Neural progenitor cell (in vitro differentiated cells): Measurements from ENCODE around the gene PTPRN2. TPM values are rescaled to one million over a fixed set of nuclear protein-coding genes. Genes with fewer than 3 reads are reported as not detected.

Experiments
- DNase-seq: peaks from one replicate; pipeline ENCODE4 v3.0.0-alpha.2; 2016; ENCODE audit warnings: low spot score
- H2AFZ ChIP-seq: fragments of 200-600 bp; sonication (generic); replicated peaks from 2 replicates; pipeline ENCODE4 v1.6.1; 2016; ENCODE audit warnings: antibody characterized with exemption
- H3F3A ChIP-seq: fragments of 200-600 bp; sonication (generic); 2 replicates; pipeline ENCODE4 v1.6.1; 2016; ENCODE audit warnings: antibody characterized with exemption, low read depth
- H3K27ac ChIP-seq: fragments of 200-600 bp; sonication (generic); 2 replicates; pipeline ENCODE4 v1.5.1; 2016; ENCODE audit warnings: mild to moderate bottlenecking
- H3K27me3 ChIP-seq: fragments of 200-600 bp; sonication (generic); 2 replicates; pipeline ENCODE4 v1.6.1; 2016; ENCODE audit warnings: mild to moderate bottlenecking, moderate library complexity
- H3K36me3 ChIP-seq: fragments of 200-600 bp; sonication (generic); 2 replicates; pipeline ENCODE4 v1.5.1; 2016
- H3K4me1 ChIP-seq: fragments of 200-600 bp; sonication (generic); 2 replicates; pipeline ENCODE4 v1.6.1; 2016; ENCODE audit warnings: mixed run types
- H3K4me2 ChIP-seq: fragments of 200-600 bp; sonication (generic); 2 replicates; pipeline ENCODE4 v1.6.1; 2016
- H3K4me3 ChIP-seq: fragments of 200-600 bp; sonication (generic); 2 replicates; pipeline ENCODE4 v1.5.1; 2016
- H3K79me2 ChIP-seq: fragments of 200-600 bp; sonication (generic); 2 replicates; pipeline ENCODE4 v1.6.1; 2016; ENCODE audit warnings: low read depth
- H3K9ac ChIP-seq: fragments of 200-600 bp; sonication (generic); 2 replicates; pipeline ENCODE4 v1.6.1; 2016
- H3K9me3 ChIP-seq: fragments of 200-600 bp; sonication (generic); 2 replicates; pipeline ENCODE4 v1.5.1; 2016; ENCODE audit warnings: low read depth
- H4K20me1 ChIP-seq: fragments of 200-600 bp; sonication (generic); 2 replicates; pipeline ENCODE4 v1.6.1; 2016; ENCODE audit warnings: low read depth
- H3K27ac Mint-ChIP-seq: 3 replicates; pipeline ENCODE4 v1.8.0; 2021; ENCODE audit warnings: mixed read lengths
- H3K27me3 Mint-ChIP-seq: 2 replicates; pipeline ENCODE4 v1.8.0; 2022; ENCODE audit warnings: low read depth, mild to moderate bottlenecking, inconsistent platforms, moderate library complexity, mixed read lengths; ENCODE audit not compliant: insufficient read depth
- H3K36me3 Mint-ChIP-seq: 3 replicates; pipeline ENCODE4 v1.8.0; 2021; ENCODE audit warnings: mixed read lengths
- H3K4me1 Mint-ChIP-seq: 3 replicates; pipeline ENCODE4 v1.8.0; 2021; ENCODE audit warnings: mixed read lengths
- H3K4me3 Mint-ChIP-seq: 3 replicates; pipeline ENCODE4 v1.8.0; 2021; ENCODE audit warnings: mild to moderate bottlenecking, moderate library complexity, mixed read lengths
- H3K9me3 Mint-ChIP-seq: 3 replicates; pipeline ENCODE4 v1.8.0; 2020; ENCODE audit warnings: mixed read lengths
- EZH2 ChIP-seq: fragments of 200-600 bp; sonication (generic); IDR thresholded peaks from 2 replicates; pipeline ENCODE4 v1.6.1; 2017; ENCODE audit warnings: antibody characterized with exemption, mild to moderate bottlenecking, moderate library complexity
- EZH2phosphoT487 ChIP-seq: fragments of 200-600 bp; sonication (generic); IDR thresholded peaks from 2 replicates; pipeline ENCODE4 v1.6.1; 2017; ENCODE audit warnings: antibody characterized with exemption
- total RNA-seq: library from RNA; depleted of rRNA; stranded (reverse); fragments of >200 nt; gene quantifications from 2 replicates; pipeline ENCODE4 v1.2.3, GENCODE V29; 2015; ENCODE audit warnings: low replicate concordance
- TF ChIP-seq, protein P1 (sequence below): fragments of 200-600 bp; sonication (generic); IDR thresholded peaks from 2 replicates; pipeline ENCODE4 v1.5.1; 2017; ENCODE audit warnings: antibody characterized with exemption, mild to moderate bottlenecking

PTPRN2 gene
- total RNA-seq, 1 donor from 2014 or later, result 3.0 TPM

DNA sequence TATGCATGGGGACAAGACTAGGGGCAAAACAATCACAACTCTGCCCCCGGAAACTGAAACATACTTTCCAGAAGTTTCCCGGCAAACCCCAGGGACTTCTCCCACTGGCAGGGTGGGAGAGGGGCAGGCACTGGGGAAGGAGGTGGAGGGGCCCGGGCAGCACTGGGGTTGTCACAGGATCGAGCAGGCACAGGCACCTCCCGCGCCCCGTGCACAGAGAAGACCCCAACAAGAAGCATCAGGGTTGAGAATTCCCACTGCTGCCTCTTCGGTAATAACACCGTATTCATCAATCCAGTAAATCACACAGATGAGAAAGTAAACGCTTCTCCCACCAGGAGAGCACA, 490.5 kb downstream of the PTPRN2 start:
- H3K36me3 Mint-ChIP-seq, result no peaks in the 10 kb centered on the region
- H3K4me3 ChIP-seq, result no peak overlapping the region
- no peak overlapping the region for H3K27ac ChIP-seq
- no peak overlapping the region for H3K4me3 Mint-ChIP-seq
- H2AFZ ChIP-seq, result no peak overlapping the region
- no peak for DNase-seq
- no peak overlapping the region for H3K27ac Mint-ChIP-seq
- TF ChIP-seq EZH2 (no peak), EZH2phosphoT487 (no peak)
- TF ChIP-seq, protein P1, sequence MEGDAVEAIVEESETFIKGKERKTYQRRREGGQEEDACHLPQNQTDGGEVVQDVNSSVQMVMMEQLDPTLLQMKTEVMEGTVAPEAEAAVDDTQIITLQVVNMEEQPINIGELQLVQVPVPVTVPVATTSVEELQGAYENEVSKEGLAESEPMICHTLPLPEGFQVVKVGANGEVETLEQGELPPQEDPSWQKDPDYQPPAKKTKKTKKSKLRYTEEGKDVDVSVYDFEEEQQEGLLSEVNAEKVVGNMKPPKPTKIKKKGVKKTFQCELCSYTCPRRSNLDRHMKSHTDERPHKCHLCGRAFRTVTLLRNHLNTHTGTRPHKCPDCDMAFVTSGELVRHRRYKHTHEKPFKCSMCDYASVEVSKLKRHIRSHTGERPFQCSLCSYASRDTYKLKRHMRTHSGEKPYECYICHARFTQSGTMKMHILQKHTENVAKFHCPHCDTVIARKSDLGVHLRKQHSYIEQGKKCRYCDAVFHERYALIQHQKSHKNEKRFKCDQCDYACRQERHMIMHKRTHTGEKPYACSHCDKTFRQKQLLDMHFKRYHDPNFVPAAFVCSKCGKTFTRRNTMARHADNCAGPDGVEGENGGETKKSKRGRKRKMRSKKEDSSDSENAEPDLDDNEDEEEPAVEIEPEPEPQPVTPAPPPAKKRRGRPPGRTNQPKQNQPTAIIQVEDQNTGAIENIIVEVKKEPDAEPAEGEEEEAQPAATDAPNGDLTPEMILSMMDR, result no peak
- no peak overlapping the region for H3K4me2 ChIP-seq
- no peaks in the 10 kb centered on the region for H4K20me1 ChIP-seq
- peaks cover 9% of the 10 kb centered on the region for H3K27me3 Mint-ChIP-seq
- H3K9me3 Mint-ChIP-seq, result peaks cover 4% of the 10 kb centered on the region
- no peaks in the 10 kb centered on the region for H3K79me2 ChIP-seq
- H3K27me3 ChIP-seq, result no peaks in the 10 kb centered on the region
- no peak overlapping the region for H3K9ac ChIP-seq
- H3K36me3 ChIP-seq, result no peaks in the 10 kb centered on the region
- no peaks in the 10 kb centered on the region for H3K9me3 ChIP-seq
- no peaks in the 10 kb centered on the region for H3K4me1 ChIP-seq
- no peaks in the 10 kb centered on the region for H3F3A ChIP-seq
- H3K4me1 Mint-ChIP-seq, result peaks cover 12% of the 10 kb centered on the region

DNA sequence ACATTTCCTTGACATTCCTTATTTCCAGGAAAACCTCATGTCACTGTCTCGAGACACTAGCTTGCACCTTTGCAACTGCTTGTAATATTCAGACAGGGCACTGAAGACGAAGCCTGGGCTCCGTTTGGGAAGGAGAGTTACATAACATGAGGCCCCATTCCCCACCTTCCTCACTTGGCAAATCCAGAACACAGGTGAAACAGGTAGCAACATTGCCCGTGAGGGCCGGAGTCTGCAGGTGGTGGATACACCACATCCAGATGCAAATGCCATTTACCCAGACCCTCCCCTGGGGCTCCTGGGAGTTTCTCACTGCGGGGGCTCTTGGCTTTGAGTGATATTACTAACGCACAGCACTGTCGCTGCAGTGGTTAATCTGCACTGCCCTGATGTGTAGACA, 491.0 kb downstream of the PTPRN2 start:
- Mint-ChIP-seq H3K36me3 (no peaks in the 10 kb centered on the region), H3K27me3 (peaks cover 8% of the 10 kb centered on the region), H3K9me3 (peaks cover 4% of the 10 kb centered on the region), H3K27ac (no peak overlapping the region), H3K4me3 (no peak overlapping the region), H3K4me1 (peaks cover 12% of the 10 kb centered on the region)
- no peaks in the 10 kb centered on the region for H3K4me1 ChIP-seq
- DNase-seq, result no peak
- H3K4me2 ChIP-seq, result no peak overlapping the region
- TF ChIP-seq EZH2phosphoT487 (no peak), EZH2 (no peak)
- TF ChIP-seq, protein P1, result no peak
- no peaks in the 10 kb centered on the region for H3K27me3 ChIP-seq
- H3K79me2 ChIP-seq, result no peaks in the 10 kb centered on the region
- H4K20me1 ChIP-seq, result no peaks in the 10 kb centered on the region
- no peaks in the 10 kb centered on the region for H3K36me3 ChIP-seq
- no peaks in the 10 kb centered on the region for H3F3A ChIP-seq
- no peak overlapping the region for H2AFZ ChIP-seq
- no peak overlapping the region for H3K27ac ChIP-seq
- no peak overlapping the region for H3K9ac ChIP-seq
- H3K9me3 ChIP-seq, result no peaks in the 10 kb centered on the region
- H3K4me3 ChIP-seq, result no peak overlapping the region

GRCh38 chr7:158094671-158095226, 492.9 kb downstream of the PTPRN2 start:
- no peaks in the 10 kb centered on the region for H3K36me3 ChIP-seq
- H3K27me3 Mint-ChIP-seq, result peaks cover 6% of the 10 kb centered on the region
- H3K4me1 ChIP-seq, result no peaks in the 10 kb centered on the region
- no peaks in the 10 kb centered on the region for H3K36me3 Mint-ChIP-seq
- no peaks in the 10 kb centered on the region for H3K79me2 ChIP-seq
- peaks cover 12% of the 10 kb centered on the region for H3K4me1 Mint-ChIP-seq
- no peak overlapping the region for H3K27ac Mint-ChIP-seq
- H3K27me3 ChIP-seq, result no peaks in the 10 kb centered on the region
- no peaks in the 10 kb centered on the region for H3K9me3 ChIP-seq
- H3K4me3 Mint-ChIP-seq, result no peak overlapping the region
- no peak for TF ChIP-seq EZH2
- TF ChIP-seq, protein P1, result no peak
- no peak for TF ChIP-seq EZH2phosphoT487
- H3K9ac ChIP-seq, result no peak overlapping the region
- H2AFZ ChIP-seq, result no peak overlapping the region
- no peak overlapping the region for H3K4me3 ChIP-seq
- H3K4me2 ChIP-seq, result no peak overlapping the region
- H4K20me1 ChIP-seq, result no peaks in the 10 kb centered on the region
- H3K27ac ChIP-seq, result no peak overlapping the region
- no peak for DNase-seq
- H3F3A ChIP-seq, result no peaks in the 10 kb centered on the region
- peaks cover under 1% of the 10 kb centered on the region for H3K9me3 Mint-ChIP-seq
